ENCODE data around the gene LSP1.

LSP1 gene

DNA sequence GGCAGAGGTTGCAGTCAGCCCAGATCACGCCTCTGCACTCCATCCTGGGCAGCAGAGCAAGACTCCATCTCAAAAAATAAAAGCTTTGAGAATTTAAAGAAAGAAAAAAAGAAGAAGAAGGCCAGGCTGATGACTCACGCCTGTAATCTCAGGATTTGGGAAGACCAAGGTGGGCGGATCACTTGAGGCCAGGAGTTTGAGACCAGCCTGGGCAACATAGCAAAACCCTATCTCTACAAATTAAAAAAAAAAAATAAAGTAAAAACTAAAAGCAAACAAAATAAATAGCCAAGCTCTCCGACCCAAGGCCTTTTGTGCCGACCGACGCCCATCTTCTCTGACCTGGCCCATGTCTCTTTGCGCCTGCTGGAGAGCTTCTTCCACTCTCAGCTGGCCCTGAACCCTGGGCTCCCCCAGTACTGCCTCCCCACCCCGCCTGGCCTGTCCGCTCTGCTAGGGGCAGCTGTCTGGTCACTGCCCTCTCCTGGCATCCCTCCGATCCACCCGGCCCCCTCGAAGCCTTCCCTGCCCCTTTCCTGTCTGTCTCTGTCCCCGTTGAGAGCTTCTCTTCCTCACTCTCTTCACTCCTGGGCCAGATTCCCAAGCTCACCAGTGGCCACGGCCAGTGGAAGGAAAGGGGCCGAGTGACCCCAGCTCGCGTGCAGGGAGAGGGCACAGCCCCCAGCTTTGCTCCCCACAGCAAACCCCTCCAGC, 4.8 kb upstream of the LSP1 start:
- DNase-seq (ENCODE audit: low read depth in 1 of 2, low spot score in 1 of 2), result no peak
- Histone ChIP-seq H3K27ac (replicated peaks) (no peak overlapping the region), H3K27me3 (ENCODE audit: insufficient read depth, poor library complexity, severe bottlenecking) (no peaks in the 10 kb centered on the region), H3K4me3 (replicated peaks; ENCODE audit: insufficient read depth, low read length) (no peak overlapping the region)
- TF ChIP-seq, protein P1, sequence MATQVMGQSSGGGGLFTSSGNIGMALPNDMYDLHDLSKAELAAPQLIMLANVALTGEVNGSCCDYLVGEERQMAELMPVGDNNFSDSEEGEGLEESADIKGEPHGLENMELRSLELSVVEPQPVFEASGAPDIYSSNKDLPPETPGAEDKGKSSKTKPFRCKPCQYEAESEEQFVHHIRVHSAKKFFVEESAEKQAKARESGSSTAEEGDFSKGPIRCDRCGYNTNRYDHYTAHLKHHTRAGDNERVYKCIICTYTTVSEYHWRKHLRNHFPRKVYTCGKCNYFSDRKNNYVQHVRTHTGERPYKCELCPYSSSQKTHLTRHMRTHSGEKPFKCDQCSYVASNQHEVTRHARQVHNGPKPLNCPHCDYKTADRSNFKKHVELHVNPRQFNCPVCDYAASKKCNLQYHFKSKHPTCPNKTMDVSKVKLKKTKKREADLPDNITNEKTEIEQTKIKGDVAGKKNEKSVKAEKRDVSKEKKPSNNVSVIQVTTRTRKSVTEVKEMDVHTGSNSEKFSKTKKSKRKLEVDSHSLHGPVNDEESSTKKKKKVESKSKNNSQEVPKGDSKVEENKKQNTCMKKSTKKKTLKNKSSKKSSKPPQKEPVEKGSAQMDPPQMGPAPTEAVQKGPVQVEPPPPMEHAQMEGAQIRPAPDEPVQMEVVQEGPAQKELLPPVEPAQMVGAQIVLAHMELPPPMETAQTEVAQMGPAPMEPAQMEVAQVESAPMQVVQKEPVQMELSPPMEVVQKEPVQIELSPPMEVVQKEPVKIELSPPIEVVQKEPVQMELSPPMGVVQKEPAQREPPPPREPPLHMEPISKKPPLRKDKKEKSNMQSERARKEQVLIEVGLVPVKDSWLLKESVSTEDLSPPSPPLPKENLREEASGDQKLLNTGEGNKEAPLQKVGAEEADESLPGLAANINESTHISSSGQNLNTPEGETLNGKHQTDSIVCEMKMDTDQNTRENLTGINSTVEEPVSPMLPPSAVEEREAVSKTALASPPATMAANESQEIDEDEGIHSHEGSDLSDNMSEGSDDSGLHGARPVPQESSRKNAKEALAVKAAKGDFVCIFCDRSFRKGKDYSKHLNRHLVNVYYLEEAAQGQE (IDR thresholded peaks at IDR 0.05; ENCODE audit: insufficient replicate concordance, low read depth), result no peak
- TF ChIP-seq POLR2AphosphoS5 (IDR thresholded peaks at IDR 0.05; ENCODE audit: low read depth), result no peak
- TF ChIP-seq GABPA (IDR thresholded peaks at IDR 0.05; ENCODE audit: low read depth), result no peak

DNA sequence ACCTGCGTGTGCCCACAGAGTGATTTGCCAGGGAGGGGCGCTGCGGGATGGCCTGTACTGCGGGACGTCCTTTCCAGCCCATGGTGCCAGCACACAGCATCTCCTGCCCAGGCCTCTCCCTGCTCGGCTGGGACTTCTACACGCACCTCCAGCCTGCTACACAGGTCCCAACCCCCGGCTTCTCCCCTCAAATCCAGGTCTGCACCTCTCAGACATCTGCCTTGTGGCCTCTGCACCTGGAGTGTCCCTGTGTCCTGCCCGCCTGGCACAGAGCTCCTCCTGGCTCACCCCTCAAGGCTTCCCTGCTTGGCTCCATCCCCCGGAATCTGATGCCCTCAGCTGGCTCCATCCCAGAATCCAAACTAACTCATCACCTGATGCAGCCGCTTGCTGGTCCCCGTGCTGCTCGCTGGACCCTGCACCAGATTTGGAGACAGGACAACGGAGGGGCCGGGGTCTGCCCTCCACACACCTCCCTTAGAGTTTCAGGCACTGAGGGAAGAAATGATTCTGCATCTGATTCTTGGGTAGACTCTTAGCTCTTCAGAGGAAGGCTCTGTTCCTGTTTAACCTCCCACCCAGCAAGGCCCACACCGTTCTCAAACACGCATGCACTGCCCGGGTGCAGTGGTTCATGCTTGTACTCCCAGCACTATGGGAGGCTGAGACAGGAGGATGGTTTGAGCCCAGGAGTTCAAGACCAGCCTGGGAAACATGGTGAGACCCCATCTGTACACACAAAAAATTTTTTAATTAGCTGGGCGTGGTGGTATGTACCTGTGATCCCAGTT, 4.0 kb upstream of the LSP1 start:
- TF ChIP-seq POLR2AphosphoS5 (IDR thresholded peaks at IDR 0.05; ENCODE audit: low read depth) (no peak), GABPA (IDR thresholded peaks at IDR 0.05; ENCODE audit: low read depth) (no peak), SPI1 (IDR thresholded peaks at IDR 0.05; ENCODE audit: borderline replicate concordance, low read depth) (no peak), CTCF (IDR thresholded peaks at IDR 0.05; ENCODE audit: insufficient read depth, low read length) (no peak)
- TF ChIP-seq, protein P1 (IDR thresholded peaks at IDR 0.05; ENCODE audit: insufficient replicate concordance, low read depth), result no peak
- Histone ChIP-seq H3K27ac (replicated peaks) (peak overlapping the region; percentile 98), H3K4me3 (replicated peaks; ENCODE audit: insufficient read depth, low read length) (no peak overlapping the region), H3K27me3 (ENCODE audit: insufficient read depth, poor library complexity, severe bottlenecking) (no peaks in the 10 kb centered on the region)
- DNase-seq (ENCODE audit: low read depth in 1 of 2, low spot score in 1 of 2), result no peak

DNA sequence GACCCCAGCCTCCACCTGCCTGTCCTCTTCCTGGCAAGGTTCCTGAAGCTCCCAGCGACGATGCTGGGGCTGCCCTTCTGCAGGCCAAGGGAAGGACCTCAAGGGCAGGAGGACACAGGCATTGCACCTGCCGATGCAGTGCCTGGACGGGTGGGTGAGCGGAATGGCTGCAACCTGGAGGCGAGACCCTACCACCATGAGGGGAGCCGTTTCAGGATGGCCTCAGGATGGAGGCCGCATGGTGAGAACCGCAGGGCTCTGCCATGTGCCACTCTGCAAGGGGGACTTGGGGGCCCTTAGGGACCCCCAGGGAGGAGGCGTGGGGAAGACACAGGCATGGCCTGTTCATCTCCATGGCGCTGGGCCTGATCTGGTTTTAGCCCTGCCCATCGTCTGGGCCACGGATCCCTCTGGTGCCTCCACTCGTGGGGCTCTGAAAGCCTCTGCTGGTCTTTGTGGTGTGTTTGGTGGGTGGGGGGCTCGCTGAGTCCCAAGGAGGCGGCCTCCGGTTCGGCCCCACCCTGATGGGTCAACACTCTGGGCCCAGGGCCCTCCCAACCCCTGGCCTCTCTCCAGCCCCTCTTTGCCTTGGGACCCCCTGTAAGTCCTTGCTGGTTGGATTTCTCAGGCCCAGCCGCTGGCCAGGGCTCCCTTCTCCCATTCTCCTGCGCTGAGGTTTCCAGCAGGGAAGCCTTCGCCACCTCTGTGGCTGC, 1.3 kb upstream of the LSP1 start:
- no peak for DNase-seq (ENCODE audit: low read depth in 1 of 2, low spot score in 1 of 2)
- Histone ChIP-seq H3K27ac (replicated peaks) (peak overlapping the region; percentile 98), H3K4me3 (replicated peaks; ENCODE audit: insufficient read depth, low read length) (no peak overlapping the region), H3K27me3 (ENCODE audit: insufficient read depth, poor library complexity, severe bottlenecking) (no peaks in the 10 kb centered on the region)
- TF ChIP-seq, protein P1 (IDR thresholded peaks at IDR 0.05; ENCODE audit: insufficient replicate concordance, low read depth), result no peak
- TF ChIP-seq POLR2AphosphoS5 (IDR thresholded peaks at IDR 0.05; ENCODE audit: low read depth) (no peak), CTCF (IDR thresholded peaks at IDR 0.05; ENCODE audit: insufficient read depth, low read length) (no peak), SPI1 (IDR thresholded peaks at IDR 0.05; ENCODE audit: borderline replicate concordance, low read depth) (no peak), GABPA (IDR thresholded peaks at IDR 0.05; ENCODE audit: low read depth) (no peak)
